ENCODE measurements around the gene PGAP6.
A peak's percentile ranks its signal among the peaks of the same experiment; 100 is the strongest.

PGAP6 gene

GRCh38 chr16:330741-331140 is 51.0 kb downstream of the PGAP6 start:
- no peak for DNase-seq (ENCODE audit: low read depth in 2 of 2)

GRCh38 chr16:325375-326145 is 56.2 kb downstream of the PGAP6 start:
- DNase-seq (ENCODE audit: low read depth in 2 of 2) = no peak

- peak in 1 of 2 donors; percentile 43 for DNase-seq (ENCODE audit: low read depth in 2 of 2)
These were observed 57.1 kb downstream of the PGAP6 start for GRCh38 chr16:324451-325334.

DNA sequence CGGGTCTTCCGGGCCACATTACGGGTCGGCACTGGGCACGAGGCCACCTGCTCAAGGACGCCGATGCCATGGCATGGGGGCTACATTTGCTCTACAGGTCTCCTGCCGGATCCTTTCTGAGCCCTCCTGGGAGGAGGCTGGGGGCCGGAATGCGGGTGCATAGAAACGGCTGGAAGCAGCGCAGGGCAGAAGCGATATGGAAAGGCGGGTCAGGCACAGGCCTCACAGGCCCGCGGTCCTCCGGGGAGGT is 57.7 kb downstream of the PGAP6 start:
- DNase-seq (ENCODE audit: low read depth in 2 of 2) = no peak

DNA sequence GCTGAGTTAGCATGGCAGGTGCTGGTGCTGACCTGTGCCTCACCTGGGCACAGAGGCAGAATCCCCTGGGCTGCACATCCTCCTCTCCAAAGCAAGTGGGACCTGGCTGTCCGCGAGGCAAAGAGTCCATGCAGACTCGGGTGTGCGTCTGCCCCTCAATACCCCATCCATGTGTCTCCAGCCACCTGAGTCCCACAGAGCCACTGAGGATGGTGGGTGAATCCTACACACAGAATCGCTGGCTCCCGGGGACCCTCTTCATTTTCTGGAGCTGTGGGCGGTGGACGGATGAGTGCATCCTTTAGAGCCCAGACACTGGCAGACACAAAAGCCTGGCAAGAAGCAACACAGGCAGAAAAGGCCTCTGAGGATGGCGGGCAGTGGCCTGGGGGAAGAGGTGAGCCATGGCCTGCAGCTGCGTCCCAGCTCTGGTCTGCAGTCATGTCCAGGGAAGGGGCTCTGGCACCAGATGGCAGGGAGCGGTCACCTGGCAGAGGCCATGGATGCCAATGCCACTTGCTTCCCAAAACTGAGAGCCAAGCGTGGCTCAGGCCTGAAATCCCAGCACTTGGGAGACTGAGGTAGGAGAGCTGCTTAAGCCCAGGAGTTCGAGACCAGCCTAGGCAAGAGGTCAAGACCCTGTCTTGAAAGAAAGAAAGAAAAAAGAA is 59.2 kb downstream of the PGAP6 start:
- no peak for DNase-seq (ENCODE audit: low read depth in 2 of 2)

- no peak for DNase-seq (ENCODE audit: low read depth in 2 of 2)
These were observed 60.2 kb downstream of the PGAP6 start for GRCh38 chr16:321532-321931.
